GM19328 (cell line): ENCODE measurements around the gene PCTP.

Experiments used
- ATAC-seq: cut with Tn5 transposase; IDR thresholded peaks from one replicate; pipeline ENCODE4 v1.9.1; 2021; ENCODE audit warnings: mild to moderate bottlenecking, moderate library complexity; ENCODE audit not compliant: unreplicated experiment

Gene PCTP

GRCh38 chr17:55751720-55752250 is 934 bp downstream of the PCTP start:
- no peak for ATAC-seq

- ATAC-seq: no peak
Measured at GRCh38 chr17:55756689-55757088, 5.8 kb downstream of the PCTP start.

GRCh38 chr17:55757659-55758058 is 6.8 kb downstream of the PCTP start:
- ATAC-seq: peak; percentile 47

- no peak for ATAC-seq
Measured at GRCh38 chr17:55758171-55758570, 7.3 kb downstream of the PCTP start.

GRCh38 chr17:55760643-55761355 is 9.9 kb downstream of the PCTP start:
- no peak for ATAC-seq

- no peak for ATAC-seq
Measured at GRCh38 chr17:55762086-55762858, 11.4 kb downstream of the PCTP start.

GRCh38 chr17:55763856-55764255 is 13.0 kb downstream of the PCTP start:
- ATAC-seq: no peak

GRCh38 chr17:55764610-55765009 is 13.8 kb downstream of the PCTP start:
- no peak for ATAC-seq

GRCh38 chr17:55765472-55765871 is 14.6 kb downstream of the PCTP start:
- ATAC-seq: no peak

- no peak for ATAC-seq
Measured at GRCh38 chr17:55768936-55769624, 18.2 kb downstream of the PCTP start.

GRCh38 chr17:55769625-55770000 is 18.8 kb downstream of the PCTP start:
- ATAC-seq: no peak

- ATAC-seq: no peak
Measured at GRCh38 chr17:55770196-55770870, 19.5 kb downstream of the PCTP start.

- ATAC-seq: no peak
Measured at GRCh38 chr17:55772086-55772485, 21.2 kb downstream of the PCTP start.

- ATAC-seq: no peak
Measured at GRCh38 chr17:55773671-55774070, 22.8 kb downstream of the PCTP start.

- no peak for ATAC-seq
Measured at GRCh38 chr17:55774846-55775271, 24.0 kb downstream of the PCTP start.

- ATAC-seq: no peak
Measured at GRCh38 chr17:55776271-55776670, 25.4 kb downstream of the PCTP start.

GRCh38 chr17:55777471-55777971 is 26.7 kb downstream of the PCTP start:
- no peak for ATAC-seq

- no peak for ATAC-seq
Measured at GRCh38 chr17:55778389-55779118, 27.7 kb downstream of the PCTP start.

- ATAC-seq: no peak
Measured at GRCh38 chr17:55783684-55784245, 32.9 kb downstream of the PCTP start.

- no peak for ATAC-seq
Measured at GRCh38 chr17:55784666-55785065, 33.8 kb downstream of the PCTP start.
